Keratinocyte (primary cell): Measurements from ENCODE around the gene MICALL2. TPM values are rescaled to one million over a fixed set of nuclear protein-coding genes. Genes with fewer than 3 reads are reported as not detected.

Source experiments
- DNase-seq: peaks from one replicate; pipeline ENCODE4 v3.0.0-alpha.2; 2011; ENCODE audit warnings: low read depth, missing footprints, low spot score
- FAIRE-seq: peaks from 2 replicates; lab custom pipeline; 2011; peaks lifted over from hg19 to GRCh38; lab: Jason Lieb, UNC
- H2AFZ ChIP-seq: 2 replicates; pipeline ENCODE4 v1.6.0; 2012; ENCODE audit warnings: low read length, control low read depth, inconsistent platforms; ENCODE audit not compliant: control insufficient read depth
- H3K27ac ChIP-seq: 2 replicates; pipeline ENCODE4 v1.5.1; 2011; ENCODE audit warnings: low read length; ENCODE audit not compliant: control insufficient read depth, insufficient read depth
- H3K27me3 ChIP-seq: 3 replicates; pipeline ENCODE4 v1.6.0; 2011; ENCODE audit warnings: low read length; ENCODE audit not compliant: control insufficient read depth, insufficient read depth; ENCODE audit errors: extremely low read depth
- H3K36me3 ChIP-seq, 2 experiments: 2 replicates in 1 of 2; 3 replicates in 1 of 2; pipeline ENCODE4 v1.5.1; 2011; ENCODE audit warnings: low read length in 2 of 2, mild to moderate bottlenecking in 1 of 2; ENCODE audit not compliant: control insufficient read depth in 2 of 2, insufficient read depth in 2 of 2; ENCODE audit errors: extremely low read depth in 1 of 2
- H3K4me1 ChIP-seq: 3 replicates; pipeline ENCODE4 v1.5.1; 2011; ENCODE audit warnings: low read length; ENCODE audit not compliant: control insufficient read depth, insufficient read depth; ENCODE audit errors: extremely low read depth
- H3K4me2 ChIP-seq: 3 replicates; pipeline ENCODE4 v1.6.0; 2011; ENCODE audit warnings: low read depth, low read length; ENCODE audit not compliant: control insufficient read depth, insufficient read depth; ENCODE audit errors: extremely low read depth
- H3K4me3 ChIP-seq, 3 experiments: fragments of 200-600 bp in 1 of 3; sonication (generic) in 1 of 3; 2 replicates in 2 of 3; 3 replicates in 1 of 3; pipeline ENCODE4 v1.5.1; 2011 to 2016; ENCODE audit warnings: low read length in 3 of 3, mild to moderate bottlenecking in 3 of 3, control low read depth in 2 of 3, inconsistent platforms in 1 of 3, low read depth in 1 of 3, mixed read lengths in 1 of 3, mixed run types in 1 of 3, moderate library complexity in 1 of 3; ENCODE audit not compliant: control insufficient read depth in 2 of 3, insufficient read depth in 2 of 3; ENCODE audit errors: extremely low read depth in 1 of 3
- H3K79me2 ChIP-seq: 2 replicates; pipeline ENCODE4 v1.6.0; 2012; ENCODE audit warnings: low read length; ENCODE audit not compliant: control insufficient read depth, insufficient read depth
- H3K9ac ChIP-seq: 3 replicates; pipeline ENCODE4 v1.6.0; 2011; ENCODE audit warnings: low read length; ENCODE audit not compliant: control insufficient read depth, insufficient read depth; ENCODE audit errors: extremely low read depth
- H3K9me1 ChIP-seq: 3 replicates; pipeline ENCODE4 v1.6.0; 2011; ENCODE audit warnings: low read length; ENCODE audit not compliant: control insufficient read depth, insufficient read depth; ENCODE audit errors: extremely low read depth
- H3K9me3 ChIP-seq: 2 replicates; pipeline ENCODE4 v1.5.1; 2012; ENCODE audit warnings: low read depth, low read length; ENCODE audit not compliant: control insufficient read depth
- H4K20me1 ChIP-seq: 3 replicates; pipeline ENCODE4 v1.6.0; 2011; ENCODE audit warnings: low read length; ENCODE audit not compliant: control insufficient read depth, insufficient read depth; ENCODE audit errors: extremely low read depth
- EZH2 ChIP-seq: IDR thresholded peaks from one replicate; pipeline ENCODE4 v1.6.1; 2012; ENCODE audit warnings: inconsistent platforms, mild to moderate bottlenecking, low read length, moderate library complexity
- dilution Hi-C: fragments of 300-500 bp; cut with MboI; formaldehyde crosslinking; loops from one replicate; pipeline ENCODE4 v1.7.0; 2020; ENCODE audit warnings: low sequenced_read_pairs; ENCODE audit not compliant: extremely low pct_ligation_motif_present
- polyA plus RNA-seq, 5 experiments: library from polyadenylated mRNA; depleted of rRNA in 3 of 5; stranded (reverse) in 3 of 5; stranded (forward) in 1 of 5; unstranded in 1 of 5; fragments of >200 nt; gene quantifications; 1 replicate in 1 of 5; 2 replicates in 3 of 5; 3 replicates in 1 of 5; pipeline versions ENCODE4 v1.2.1 to v1.2.3, GENCODE V29; 2011 to 2012; ENCODE audit warnings: missing spikeins in 2 of 5, low read depth in 1 of 5, low replicate concordance in 1 of 5
- TF ChIP-seq, protein P1 (sequence below), 3 experiments: IDR thresholded peaks in 1 of 3; conservative IDR thresholded peaks in 1 of 3; optimal IDR thresholded peaks in 1 of 3; 2 replicates in 2 of 3; 3 replicates in 1 of 3; pipeline versions ENCODE3 to v1.5.1; 2011; ENCODE audit warnings: low read length in 3 of 3, mild to moderate bottlenecking in 3 of 3, moderate library complexity in 2 of 3, control low read depth in 1 of 3, inconsistent platforms in 1 of 3; ENCODE audit not compliant: insufficient read depth in 2 of 3; ENCODE audit errors: extremely low read depth in 1 of 3

MICALL2 gene
- polyA plus RNA-seq, 1 donor (not counting 4 experiments of a cell fraction or from before 2014, with no cell fraction given) = 10.4 TPM

DNA sequence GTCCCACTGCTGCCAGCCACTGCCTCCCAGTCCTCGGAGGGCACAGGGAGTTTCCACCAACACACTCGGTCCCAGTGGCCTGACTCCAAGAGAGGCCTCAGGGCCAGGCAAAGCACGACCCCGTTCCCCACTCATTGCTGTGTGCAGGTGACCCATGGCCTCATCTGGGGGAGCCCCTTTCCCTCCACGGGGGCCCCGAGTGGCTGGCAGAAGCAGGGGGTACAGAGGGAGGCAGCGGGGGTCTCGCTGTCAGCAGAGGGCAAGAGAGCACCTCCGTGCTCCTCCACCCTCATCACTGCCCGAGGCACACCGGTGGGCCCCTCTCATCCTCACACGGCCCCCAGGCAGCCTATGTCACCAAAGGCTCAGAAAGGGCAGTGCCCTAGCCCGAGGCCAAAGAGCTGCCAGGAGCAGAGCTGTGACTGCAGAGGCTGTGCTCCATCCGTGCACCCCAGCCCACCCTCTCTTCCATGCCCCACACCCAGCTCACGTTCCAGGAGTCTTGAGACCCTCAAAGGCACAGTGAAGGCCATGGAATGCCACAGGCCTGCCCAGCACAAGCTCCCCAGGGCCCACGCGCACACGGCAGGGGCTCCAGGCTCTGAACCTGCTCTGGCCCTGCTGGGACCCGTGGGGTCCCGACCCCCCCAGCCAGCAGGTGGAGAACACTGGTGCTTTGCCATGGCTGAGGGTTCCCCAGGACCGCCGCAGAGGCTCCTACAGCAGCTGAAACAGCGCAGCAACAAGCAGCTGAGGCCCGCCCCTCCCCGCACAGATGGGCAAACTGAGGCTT, 25.9 kb downstream of the MICALL2 start:
- Histone ChIP-seq H3K27me3 (peaks cover 10% of the 10 kb centered on the region), H3K27ac (no peak overlapping the region), H3K9me3 (no peaks in the 10 kb centered on the region), H3K9me1 (no peaks in the 10 kb centered on the region), H3K79me2 (no peaks in the 10 kb centered on the region), H2AFZ (no peak overlapping the region), H3K36me3 (peaks cover 4 to 15% of the 10 kb centered on the region in 2 experiments), H3K4me2 (no peak overlapping the region), H3K9ac (no peak overlapping the region), H4K20me1 (peaks cover 4% of the 10 kb centered on the region), H3K4me3 (no peak overlapping the region), H3K4me1 (no peaks in the 10 kb centered on the region)
- FAIRE-seq (no peak), DNase-seq (no peak)
- dilution Hi-C loops = no loop called here
- TF ChIP-seq EZH2 = no peak
- TF ChIP-seq, protein P1, sequence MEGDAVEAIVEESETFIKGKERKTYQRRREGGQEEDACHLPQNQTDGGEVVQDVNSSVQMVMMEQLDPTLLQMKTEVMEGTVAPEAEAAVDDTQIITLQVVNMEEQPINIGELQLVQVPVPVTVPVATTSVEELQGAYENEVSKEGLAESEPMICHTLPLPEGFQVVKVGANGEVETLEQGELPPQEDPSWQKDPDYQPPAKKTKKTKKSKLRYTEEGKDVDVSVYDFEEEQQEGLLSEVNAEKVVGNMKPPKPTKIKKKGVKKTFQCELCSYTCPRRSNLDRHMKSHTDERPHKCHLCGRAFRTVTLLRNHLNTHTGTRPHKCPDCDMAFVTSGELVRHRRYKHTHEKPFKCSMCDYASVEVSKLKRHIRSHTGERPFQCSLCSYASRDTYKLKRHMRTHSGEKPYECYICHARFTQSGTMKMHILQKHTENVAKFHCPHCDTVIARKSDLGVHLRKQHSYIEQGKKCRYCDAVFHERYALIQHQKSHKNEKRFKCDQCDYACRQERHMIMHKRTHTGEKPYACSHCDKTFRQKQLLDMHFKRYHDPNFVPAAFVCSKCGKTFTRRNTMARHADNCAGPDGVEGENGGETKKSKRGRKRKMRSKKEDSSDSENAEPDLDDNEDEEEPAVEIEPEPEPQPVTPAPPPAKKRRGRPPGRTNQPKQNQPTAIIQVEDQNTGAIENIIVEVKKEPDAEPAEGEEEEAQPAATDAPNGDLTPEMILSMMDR (optimal IDR thresholded peaks at IDR 0.05 in 1 of 3, IDR thresholded peaks at IDR 0.05 in 1 of 3, conservative IDR thresholded peaks at IDR 0.05 in 1 of 3; ENCODE audit: extremely low read depth in 1 of 3, insufficient read depth in 2 of 3, low read length in 3 of 3) = no peak

DNA sequence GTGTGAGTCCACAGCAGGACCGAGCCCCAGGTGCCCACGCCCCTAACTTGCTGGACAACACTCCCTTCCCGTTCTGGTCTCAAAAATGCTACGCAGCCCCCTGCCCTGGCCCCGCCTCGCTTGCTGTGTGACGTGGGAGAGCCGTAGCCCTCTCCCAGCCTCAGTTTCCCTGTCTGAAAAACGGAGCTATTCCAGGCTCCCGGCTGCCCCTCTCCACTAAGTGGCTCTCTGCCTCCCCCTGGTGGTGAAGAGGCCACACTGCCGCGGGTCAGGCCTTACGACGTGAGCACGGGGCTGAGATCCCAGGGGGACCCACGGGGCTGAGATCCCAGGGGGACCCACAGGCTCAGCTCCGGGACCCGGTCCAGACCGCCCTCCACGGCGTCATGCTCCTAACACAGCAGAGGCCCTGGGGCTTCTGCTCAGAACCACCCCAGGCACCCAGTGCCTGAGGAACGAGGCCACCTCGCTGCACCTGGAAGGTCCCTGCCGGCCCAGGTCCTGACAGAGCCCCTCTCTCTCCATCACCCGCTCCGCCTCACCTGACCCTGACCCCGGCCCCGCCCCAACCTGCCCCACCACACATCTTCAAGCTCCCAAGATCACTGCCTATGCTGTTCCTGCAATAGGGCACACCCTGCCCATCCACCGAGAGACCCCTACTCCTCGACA, 26.7 kb downstream of the MICALL2 start:
- Histone ChIP-seq H3K4me2 (no peak overlapping the region), H3K27ac (no peak overlapping the region), H4K20me1 (peaks cover 4% of the 10 kb centered on the region), H3K27me3 (peaks cover 10% of the 10 kb centered on the region), H3K9me1 (no peaks in the 10 kb centered on the region), H2AFZ (no peak overlapping the region), H3K4me3 (no peak overlapping the region), H3K9me3 (no peaks in the 10 kb centered on the region), H3K9ac (no peak overlapping the region), H3K36me3 (peaks cover 4 to 10% of the 10 kb centered on the region in 2 experiments), H3K79me2 (no peaks in the 10 kb centered on the region), H3K4me1 (no peaks in the 10 kb centered on the region)
- FAIRE-seq = no peak
- TF ChIP-seq, protein P1 (optimal IDR thresholded peaks at IDR 0.05 in 1 of 3, IDR thresholded peaks at IDR 0.05 in 1 of 3, conservative IDR thresholded peaks at IDR 0.05 in 1 of 3; ENCODE audit: extremely low read depth in 1 of 3, insufficient read depth in 2 of 3, low read length in 3 of 3) = peak; percentile 88 to 96 (median 94)
- no peak for TF ChIP-seq EZH2
- dilution Hi-C loops = no loop called here
- no peak for DNase-seq
